ENCODE data around the gene IGLL5. TPM values are rescaled to one million over a fixed set of nuclear protein-coding genes. Genes with fewer than 3 reads are reported as not detected.

IGLL5 gene
- 1 to 10 TPM in 1 of 2 donors, under 1 TPM in 1; 0.59 to 1.4 TPM for total RNA-seq

DNA sequence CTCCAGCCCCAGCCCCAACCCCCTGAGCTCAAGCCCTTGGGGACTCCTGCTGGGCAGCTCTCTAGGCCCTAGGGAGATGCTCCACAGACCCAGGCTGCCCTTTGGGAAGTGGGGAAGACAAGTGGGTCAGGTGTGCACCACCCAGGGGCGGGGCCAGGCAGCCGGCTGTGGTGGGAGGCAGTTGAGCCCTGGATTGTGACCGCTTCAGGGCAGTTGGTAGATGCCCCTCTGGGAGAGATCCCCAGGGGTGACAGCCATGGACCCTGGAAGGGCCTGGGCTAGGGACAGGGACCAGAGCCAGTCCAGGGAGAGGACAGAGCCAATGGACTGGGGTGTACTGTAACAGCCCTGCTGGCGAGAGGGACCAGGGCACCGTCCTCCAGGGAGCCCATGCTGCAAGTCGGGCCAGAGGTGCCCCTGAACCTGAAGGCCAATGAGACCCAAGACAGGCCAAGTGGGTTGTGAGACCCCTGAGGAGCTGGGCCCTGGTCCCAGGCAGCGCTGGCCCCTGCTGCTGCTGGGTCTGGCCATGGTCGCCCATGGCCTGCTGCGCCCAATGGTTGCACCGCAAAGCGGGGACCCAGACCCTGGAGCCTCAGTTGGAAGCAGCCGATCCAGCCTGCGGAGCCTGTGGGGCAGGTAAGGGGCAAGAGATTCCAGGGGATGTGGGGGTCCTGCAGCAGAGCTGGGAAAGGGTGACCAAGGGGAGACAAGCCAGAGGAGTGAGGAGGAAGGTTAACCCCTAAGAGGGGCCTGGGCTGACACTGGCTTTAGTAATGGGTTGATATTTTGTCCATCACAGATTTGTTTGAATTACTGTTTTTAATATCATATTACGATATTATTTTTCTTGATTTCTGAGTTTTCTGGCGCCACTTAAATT is at the start of gene IGLL5:
Gene IGLL5, plus strand, starts transcription at position 196 of the 883 bp plus-strand sequence. Its CDS starts 238 bp downstream, at position 434.
- no peaks in the 10 kb centered on the region for H3K27me3 ChIP-seq
- no peaks in the 10 kb centered on the region for H3K36me3 ChIP-seq
- H3K4me3 ChIP-seq, result no peak within 1 kb of the TSS
- DNase-seq (ENCODE audit: low spot score), result no peak
- TF ChIP-seq, protein P1, sequence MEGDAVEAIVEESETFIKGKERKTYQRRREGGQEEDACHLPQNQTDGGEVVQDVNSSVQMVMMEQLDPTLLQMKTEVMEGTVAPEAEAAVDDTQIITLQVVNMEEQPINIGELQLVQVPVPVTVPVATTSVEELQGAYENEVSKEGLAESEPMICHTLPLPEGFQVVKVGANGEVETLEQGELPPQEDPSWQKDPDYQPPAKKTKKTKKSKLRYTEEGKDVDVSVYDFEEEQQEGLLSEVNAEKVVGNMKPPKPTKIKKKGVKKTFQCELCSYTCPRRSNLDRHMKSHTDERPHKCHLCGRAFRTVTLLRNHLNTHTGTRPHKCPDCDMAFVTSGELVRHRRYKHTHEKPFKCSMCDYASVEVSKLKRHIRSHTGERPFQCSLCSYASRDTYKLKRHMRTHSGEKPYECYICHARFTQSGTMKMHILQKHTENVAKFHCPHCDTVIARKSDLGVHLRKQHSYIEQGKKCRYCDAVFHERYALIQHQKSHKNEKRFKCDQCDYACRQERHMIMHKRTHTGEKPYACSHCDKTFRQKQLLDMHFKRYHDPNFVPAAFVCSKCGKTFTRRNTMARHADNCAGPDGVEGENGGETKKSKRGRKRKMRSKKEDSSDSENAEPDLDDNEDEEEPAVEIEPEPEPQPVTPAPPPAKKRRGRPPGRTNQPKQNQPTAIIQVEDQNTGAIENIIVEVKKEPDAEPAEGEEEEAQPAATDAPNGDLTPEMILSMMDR (IDR thresholded peaks at IDR 0.05), result no peak
- no peak within 1 kb of the TSS for H3K27ac ChIP-seq
- no peaks in the 10 kb centered on the region for H3K4me1 ChIP-seq
- H3K9me3 ChIP-seq, result no peaks in the 10 kb centered on the region

GRCh38 chr22:22838148-22838786 is 49.3 kb upstream of the IGLL5 start:
- H3K27me3 ChIP-seq, result no peaks in the 10 kb centered on the region
- H3K9me3 ChIP-seq, result no peaks in the 10 kb centered on the region
- no peaks in the 10 kb centered on the region for H3K36me3 ChIP-seq
- H3K4me3 ChIP-seq, result no peak overlapping the region
- TF ChIP-seq, protein P1 (IDR thresholded peaks at IDR 0.05), result no peak
- no peak for DNase-seq (ENCODE audit: low spot score)
- H3K27ac ChIP-seq, result no peak overlapping the region
- no peaks in the 10 kb centered on the region for H3K4me1 ChIP-seq

DNA sequence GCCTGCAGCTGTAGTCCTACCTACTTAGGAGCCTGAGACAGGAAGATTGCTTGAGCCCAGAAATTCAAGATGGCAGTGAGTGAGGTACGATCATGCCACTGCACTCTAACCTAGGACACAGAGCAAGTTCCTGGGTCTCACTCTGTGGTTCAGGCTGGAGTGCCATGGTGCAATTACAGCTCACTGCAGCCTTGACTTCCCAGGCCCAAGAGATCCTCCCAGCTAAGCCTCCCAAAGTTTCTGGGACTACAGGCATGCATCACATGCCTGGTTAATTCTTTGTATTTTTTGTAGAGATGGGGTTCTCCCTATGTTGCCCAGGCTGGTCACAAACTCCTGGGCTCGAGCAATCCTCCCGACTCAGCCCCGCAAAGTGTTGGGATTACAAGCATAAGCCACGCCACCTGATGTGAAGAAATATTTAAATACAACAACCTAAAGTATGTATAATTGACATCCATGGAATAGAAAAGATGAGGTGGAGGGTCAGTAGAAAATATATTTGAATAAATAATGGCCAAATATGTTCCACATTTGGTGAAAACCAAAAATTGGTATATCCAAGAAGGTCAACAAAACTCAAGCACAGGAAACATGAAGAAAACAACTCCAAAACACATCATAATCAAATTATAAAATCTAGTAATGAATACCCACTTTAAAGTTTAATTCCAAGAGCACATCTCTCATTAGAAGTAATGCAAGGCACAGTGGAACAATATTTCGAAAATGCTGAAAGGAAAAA is 47.9 kb upstream of the IGLL5 start:
- no peak for DNase-seq (ENCODE audit: low spot score)
- H3K4me3 ChIP-seq, result no peak overlapping the region

GRCh38 chr22:22840780-22841179 is 46.8 kb upstream of the IGLL5 start:
- H3K9me3 ChIP-seq, result no peaks in the 10 kb centered on the region
- no peak for DNase-seq (ENCODE audit: low spot score)
- no peaks in the 10 kb centered on the region for H3K36me3 ChIP-seq
- H3K4me3 ChIP-seq, result no peak overlapping the region
- H3K4me1 ChIP-seq, result no peaks in the 10 kb centered on the region
- H3K27me3 ChIP-seq, result no peaks in the 10 kb centered on the region
- H3K27ac ChIP-seq, result no peak overlapping the region
- TF ChIP-seq, protein P1 (IDR thresholded peaks at IDR 0.05), result no peak

More for the DNA sequence above, 47.9 kb upstream of the IGLL5 start:
- Histone ChIP-seq H3K36me3 (no peaks in the 10 kb centered on the region), H3K4me1 (no peaks in the 10 kb centered on the region), H3K27ac (no peak overlapping the region), H3K27me3 (no peaks in the 10 kb centered on the region), H3K9me3 (no peaks in the 10 kb centered on the region)
- TF ChIP-seq, protein P1 (IDR thresholded peaks at IDR 0.05), result no peak

- no peak overlapping the region for H3K27ac ChIP-seq
- no peak for DNase-seq (ENCODE audit: low spot score)
- TF ChIP-seq, protein P1 (IDR thresholded peaks at IDR 0.05), result no peak
- H3K9me3 ChIP-seq, result no peaks in the 10 kb centered on the region
- H3K36me3 ChIP-seq, result no peaks in the 10 kb centered on the region
- H3K4me1 ChIP-seq, result no peaks in the 10 kb centered on the region
- H3K27me3 ChIP-seq, result no peaks in the 10 kb centered on the region
- no peak overlapping the region for H3K4me3 ChIP-seq
Measured at GRCh38 chr22:22841598-22841997, 46.0 kb upstream of the IGLL5 start.

All from right atrium auricular region (tissue), 2 donors.